ENCODE measurements around the gene MCCC1. TPM values are rescaled to one million over a fixed set of nuclear protein-coding genes. Genes with fewer than 3 reads are reported as not detected.

Gene MCCC1
- total and polyA plus RNA-seq, 2 donors (not counting 1 experiment from before 2014, with no cell fraction given) = 12.9 to 36.3 TPM

- no peak overlapping the region for H3K27ac Mint-ChIP-seq
- Histone ChIP-seq H3K4me1 (ENCODE audit: control insufficient read depth in 2 of 2, insufficient read depth in 2 of 2, low read length in 2 of 2) (peaks cover 18 to 21% of the 10 kb centered on the region in 2 donors), H3K4me3 (ENCODE audit: control extremely low read depth in 1 of 5, extremely low read depth in 1 of 5, insufficient read depth in 1 of 5, low read depth in 2 of 5, low read length in 4 of 5) (no peak overlapping the region), H3K27me3 (replicated peaks in 1 of 4; ENCODE audit: control extremely low read depth in 1 of 4, control insufficient read depth in 3 of 4, insufficient read depth in 4 of 4, low read length in 3 of 4) (no peaks in the 10 kb centered on the region), H3K27ac (ENCODE audit: low read length in 2 of 2) (no peak overlapping the region), H3K9ac (ENCODE audit: low read length) (no peak overlapping the region), H4K20me1 (ENCODE audit: control insufficient read depth, insufficient read depth, low read length, poor library complexity, severe bottlenecking) (peaks cover 18% of the 10 kb centered on the region), H3K79me2 (ENCODE audit: control insufficient read depth, insufficient read depth, low read length) (peaks cover 62% of the 10 kb centered on the region), H3K36me3 (replicated peaks in 1 of 2; ENCODE audit: control extremely low read depth in 1 of 2, control insufficient read depth in 1 of 2, extremely low read depth in 1 of 2, insufficient read depth in 2 of 2, low read length in 1 of 2) (no peaks in the 10 kb centered on the region), H3K9me3 (ENCODE audit: control extremely low read depth in 1 of 3, control insufficient read depth in 2 of 3, insufficient read depth in 1 of 3, low read length in 2 of 3) (no peaks in the 10 kb centered on the region), H2AFZ (ENCODE audit: insufficient read depth, low read depth, low read length, poor library complexity, severe bottlenecking) (no peak overlapping the region), H3K4me2 (replicated peaks; ENCODE audit: low read depth, low read length, poor library complexity, severe bottlenecking) (peak overlapping the region; percentile 17)
- POLR2A ChIA-PET = no interaction called here
- H3K9me3 Mint-ChIP-seq (ENCODE audit: insufficient read depth) = no peaks in the 10 kb centered on the region
- WGBS (ENCODE audit: insufficient coverage) = 100% methylated on average over 2 of the region's 5 CpGs
- ATAC-seq (ENCODE audit: low read depth) (no peak), DNase-seq (no peak)
- CTCF ChIA-PET = no interaction called here
- H3K27me3 Mint-ChIP-seq = no peaks in the 10 kb centered on the region
- peaks cover 35% of the 10 kb centered on the region for H3K4me1 Mint-ChIP-seq
- TF ChIP-seq CTCF (IDR thresholded peaks at IDR 0.05) (no peak), EZH2 (IDR thresholded peaks at IDR 0.05; ENCODE audit: borderline replicate concordance, insufficient read depth, low read depth, low read length, poor library complexity, severe bottlenecking) (no peak)
- intact Hi-C loops (cut with micrococcal nuclease) = no loop called here
- H3K4me3 Mint-ChIP-seq = no peak overlapping the region
Observed at GRCh38 chr3:182978387-182978786, 120.9 kb downstream of the MCCC1 start.

- DNase-seq (no peak), ATAC-seq (ENCODE audit: low read depth) (no peak)
- H3K4me1 Mint-ChIP-seq = peaks cover 38% of the 10 kb centered on the region
- no peak overlapping the region for H3K9ac ChIP-seq (ENCODE audit: low read length)
- no peaks in the 10 kb centered on the region for H3K27me3 ChIP-seq (replicated peaks in 1 of 4; ENCODE audit: control extremely low read depth in 1 of 4, control insufficient read depth in 3 of 4, insufficient read depth in 4 of 4, low read length in 3 of 4)
- peaks cover 44% of the 10 kb centered on the region for H4K20me1 ChIP-seq (ENCODE audit: control insufficient read depth, insufficient read depth, low read length, poor library complexity, severe bottlenecking)
- intact Hi-C loops (cut with micrococcal nuclease) = no loop called here
- H3K27ac ChIP-seq (ENCODE audit: low read length in 2 of 2) = no peak overlapping the region
- H3K27me3 Mint-ChIP-seq = no peaks in the 10 kb centered on the region
- H2AFZ ChIP-seq (ENCODE audit: insufficient read depth, low read depth, low read length, poor library complexity, severe bottlenecking) = no peak overlapping the region
- no peak overlapping the region for H3K27ac Mint-ChIP-seq
- TF ChIP-seq EZH2 (IDR thresholded peaks at IDR 0.05; ENCODE audit: borderline replicate concordance, insufficient read depth, low read depth, low read length, poor library complexity, severe bottlenecking) (no peak), CTCF (IDR thresholded peaks at IDR 0.05) (no peak)
- H3K4me1 ChIP-seq (ENCODE audit: control insufficient read depth in 2 of 2, insufficient read depth in 2 of 2, low read length in 2 of 2) = peaks cover 2 to 3% of the 10 kb centered on the region in 2 donors
- no peak overlapping the region for H3K4me3 Mint-ChIP-seq
- H3K79me2 ChIP-seq (ENCODE audit: control insufficient read depth, insufficient read depth, low read length) = peaks cover 92% of the 10 kb centered on the region
- H3K4me2 ChIP-seq (replicated peaks; ENCODE audit: low read depth, low read length, poor library complexity, severe bottlenecking) = no peak overlapping the region
- no peaks in the 10 kb centered on the region for H3K9me3 Mint-ChIP-seq (ENCODE audit: insufficient read depth)
- H3K36me3 ChIP-seq (replicated peaks in 1 of 2; ENCODE audit: control extremely low read depth in 1 of 2, control insufficient read depth in 1 of 2, extremely low read depth in 1 of 2, insufficient read depth in 2 of 2, low read length in 1 of 2) = no peaks in the 10 kb centered on the region
- POLR2A ChIA-PET = no interaction called here
- no peaks in the 10 kb centered on the region for H3K9me3 ChIP-seq (ENCODE audit: control extremely low read depth in 1 of 3, control insufficient read depth in 2 of 3, insufficient read depth in 1 of 3, low read length in 2 of 3)
- no peak overlapping the region for H3K4me3 ChIP-seq (ENCODE audit: control extremely low read depth in 1 of 5, extremely low read depth in 1 of 5, insufficient read depth in 1 of 5, low read depth in 2 of 5, low read length in 4 of 5)
- no CpG with 5 or more reads among the region's 5 CpGs for WGBS (ENCODE audit: insufficient coverage)
- CTCF ChIA-PET = no interaction called here
Observed at GRCh38 chr3:182973047-182973446, 126.2 kb downstream of the MCCC1 start.
